Endothelial cell of umbilical vein (primary cell): Measurements from ENCODE around the gene CLIC3. TPM values are rescaled to one million over a fixed set of nuclear protein-coding genes. Genes with fewer than 3 reads are reported as not detected.

Source experiments
- BruUV-seq: library from RNA; stranded (reverse); fragments of 400-500 nt; replicated peaks from 2 replicates; lab custom pipeline; 2021; lab: Mats Ljungman, UMichigan
- CTCF ChIA-PET: fragments of 300-600, 350-600 bp; sonication (Branson Sonifier 250); formaldehyde crosslinking; loops from one replicate; lab custom pipeline; 2021; ENCODE audit warnings: antibody characterized with exemption, inconsistent platforms; lab: Charles Lee
- POLR2A ChIA-PET: fragments of 300-600, 350-600 bp; sonication (Branson Sonifier 250); formaldehyde crosslinking; loops from one replicate; lab custom pipeline; 2021; ENCODE audit warnings: antibody characterized with exemption, inconsistent platforms; lab: Charles Lee
- DNase-seq: peaks from one replicate; pipeline ENCODE4 v3.0.0-alpha.2; 2011; ENCODE audit warnings: low read depth, low spot score
- FAIRE-seq: peaks from 2 replicates; lab custom pipeline; 2011; peaks lifted over from hg19 to GRCh38; lab: Jason Lieb, UNC
- H2AFZ ChIP-seq: 2 replicates; pipeline ENCODE4 v1.6.0; 2012; ENCODE audit warnings: low read depth, low read length, control low read depth, inconsistent platforms
- H3K27ac ChIP-seq: 2 replicates; pipeline ENCODE4 v1.5.1; 2011; ENCODE audit warnings: low read depth, mild to moderate bottlenecking, control low read depth, low read length, moderate library complexity; ENCODE audit not compliant: insufficient read depth
- H3K27me3 ChIP-seq, 2 experiments: 2 replicates each; pipeline versions ENCODE4 v1.6.0 to v1.6.1; 2011; ENCODE audit warnings: low read length in 2 of 2, mixed read lengths in 1 of 2; ENCODE audit not compliant: control insufficient read depth in 2 of 2, insufficient read depth in 2 of 2
- H3K36me3 ChIP-seq, 2 experiments: 2 replicates in 1 of 2; 3 replicates in 1 of 2; pipeline ENCODE4 v1.5.1; 2011; ENCODE audit warnings: low read length in 2 of 2, mild to moderate bottlenecking in 1 of 2, moderate library complexity in 1 of 2; ENCODE audit not compliant: control insufficient read depth in 2 of 2, insufficient read depth in 2 of 2; ENCODE audit errors: extremely low read depth in 1 of 2
- H3K4me1 ChIP-seq: 3 replicates; pipeline ENCODE4 v1.5.1; 2011; ENCODE audit warnings: mild to moderate bottlenecking, low read length; ENCODE audit not compliant: control insufficient read depth, insufficient read depth; ENCODE audit errors: extremely low read depth
- H3K4me2 ChIP-seq: 2 replicates; pipeline ENCODE4 v1.6.1; 2011; ENCODE audit warnings: low read length, control low read depth, mixed read lengths; ENCODE audit not compliant: insufficient read depth
- H3K4me3 ChIP-seq, 3 experiments: fragments of 200-600 bp in 1 of 3; sonication (generic), shearing (Covaris generic) in 1 of 3; replicated peaks in 1 of 3; 2 replicates each; pipeline ENCODE4 v1.5.1; 2011 to 2016; ENCODE audit warnings: control low read depth in 3 of 3, low read length in 3 of 3, mild to moderate bottlenecking in 2 of 3, inconsistent platforms in 1 of 3, low read depth in 1 of 3, moderate library complexity in 1 of 3; ENCODE audit not compliant: insufficient read depth in 1 of 3
- H3K79me2 ChIP-seq: 2 replicates; pipeline ENCODE4 v1.6.0; 2012; ENCODE audit warnings: low read length, inconsistent platforms; ENCODE audit not compliant: control insufficient read depth, insufficient read depth
- H3K9ac ChIP-seq: replicated peaks from 2 replicates; pipeline ENCODE3; 2011; ENCODE audit warnings: low read length, control low read depth; ENCODE audit not compliant: insufficient read depth; ENCODE audit errors: extremely low read depth
- H3K9me1 ChIP-seq: replicated peaks from 3 replicates; pipeline ENCODE4 v1.6.0; 2011; ENCODE audit warnings: mild to moderate bottlenecking, low read length; ENCODE audit not compliant: control insufficient read depth, insufficient read depth; ENCODE audit errors: extremely low read depth
- H3K9me3 ChIP-seq: replicated peaks from 2 replicates; pipeline ENCODE4 v1.5.1; 2012; ENCODE audit warnings: low read length, inconsistent platforms; ENCODE audit not compliant: control insufficient read depth, insufficient read depth
- H4K20me1 ChIP-seq: replicated peaks from 2 replicates; pipeline ENCODE3; 2011; ENCODE audit warnings: mild to moderate bottlenecking, low read length; ENCODE audit not compliant: control insufficient read depth, insufficient read depth; ENCODE audit errors: extremely low read depth
- CTCF ChIP-seq, 2 donors: IDR thresholded peaks; 1 replicate in 1 of 2; 2 replicates in 1 of 2; pipeline ENCODE4 v1.5.1; 2011; ENCODE audit warnings: low read length in 2 of 2, mild to moderate bottlenecking in 2 of 2, moderate library complexity in 2 of 2, control low read depth in 1 of 2, inconsistent platforms in 1 of 2, low read depth in 1 of 2; ENCODE audit not compliant: insufficient read depth in 1 of 2; ENCODE audit errors: extremely low read depth in 1 of 2
- EZH2 ChIP-seq: IDR thresholded peaks from 2 replicates; pipeline ENCODE4 v1.6.1; 2012; ENCODE audit warnings: borderline replicate concordance, low read depth, mild to moderate bottlenecking, moderate library complexity, low read length, inconsistent platforms; ENCODE audit not compliant: severe bottlenecking
- FOS ChIP-seq: IDR thresholded peaks from 2 replicates; pipeline ENCODE4 v1.6.1; 2011; ENCODE audit warnings: mild to moderate bottlenecking, low read length, moderate library complexity, borderline replicate concordance; ENCODE audit not compliant: insufficient read depth
- GATA2 ChIP-seq: IDR thresholded peaks from 2 replicates; pipeline ENCODE4 v1.7.0; 2011; ENCODE audit warnings: low read depth, mild to moderate bottlenecking, moderate library complexity, mixed read lengths, low read length; ENCODE audit not compliant: insufficient read length, insufficient read depth
- JUN ChIP-seq: IDR thresholded peaks from 2 replicates; pipeline ENCODE4 v1.6.1; 2011; ENCODE audit warnings: borderline replicate concordance, low read depth; ENCODE audit not compliant: insufficient read length, insufficient read depth
- MAX ChIP-seq: IDR thresholded peaks from 2 replicates; pipeline ENCODE4 v1.6.1; 2011; ENCODE audit not compliant: insufficient read depth, insufficient read length
- MYC ChIP-seq: IDR thresholded peaks from one replicate; pipeline ENCODE4 v1.6.1; 2011; ENCODE audit warnings: mild to moderate bottlenecking, low read depth, low read length
- POLR2A ChIP-seq: IDR thresholded peaks from 2 replicates; pipeline ENCODE4 v1.6.1; 2012; ENCODE audit warnings: low read depth, mild to moderate bottlenecking, control low read depth, low read length
- POLR2AphosphoS5 ChIP-seq: IDR thresholded peaks from 2 replicates; pipeline ENCODE4 v1.6.1; 2012; ENCODE audit warnings: low read depth, mild to moderate bottlenecking, control low read depth, low read length, moderate library complexity; ENCODE audit not compliant: insufficient read depth
- dilution Hi-C: fragments of 300-500 bp; cut with MboI; formaldehyde crosslinking; loops from one replicate; pipeline ENCODE4 v1.15.0; 2019; ENCODE audit warnings: low sequenced_read_pairs; ENCODE audit not compliant: extremely low pct_ligation_motif_present
- intact Hi-C: fragments of 100-400 bp; cut with micrococcal nuclease; formaldehyde crosslinking; loops from one replicate; pipeline ENCODE4 v1.10.0; 2022
- polyA plus RNA-seq, 4 experiments: library from polyadenylated mRNA; depleted of rRNA in 3 of 4; stranded (reverse) in 3 of 4; unstranded in 1 of 4; fragments of >200 nt; gene quantifications; 2 replicates each; pipeline versions ENCODE4 v1.2.1 to v1.2.3, GENCODE V29; 2011 to 2012; ENCODE audit warnings: missing spikeins in 1 of 4
- total RNA-seq: library from RNA; stranded (reverse); gene quantifications from 2 replicates; pipeline ENCODE4 v1.2.3, GENCODE V29; 2021

The CLIC3 gene
- total and polyA plus RNA-seq, 2 donors (not counting 3 experiments of a cell fraction or from before 2014, with no cell fraction given), result 2.3 TPM; not detected in 1

DNA sequence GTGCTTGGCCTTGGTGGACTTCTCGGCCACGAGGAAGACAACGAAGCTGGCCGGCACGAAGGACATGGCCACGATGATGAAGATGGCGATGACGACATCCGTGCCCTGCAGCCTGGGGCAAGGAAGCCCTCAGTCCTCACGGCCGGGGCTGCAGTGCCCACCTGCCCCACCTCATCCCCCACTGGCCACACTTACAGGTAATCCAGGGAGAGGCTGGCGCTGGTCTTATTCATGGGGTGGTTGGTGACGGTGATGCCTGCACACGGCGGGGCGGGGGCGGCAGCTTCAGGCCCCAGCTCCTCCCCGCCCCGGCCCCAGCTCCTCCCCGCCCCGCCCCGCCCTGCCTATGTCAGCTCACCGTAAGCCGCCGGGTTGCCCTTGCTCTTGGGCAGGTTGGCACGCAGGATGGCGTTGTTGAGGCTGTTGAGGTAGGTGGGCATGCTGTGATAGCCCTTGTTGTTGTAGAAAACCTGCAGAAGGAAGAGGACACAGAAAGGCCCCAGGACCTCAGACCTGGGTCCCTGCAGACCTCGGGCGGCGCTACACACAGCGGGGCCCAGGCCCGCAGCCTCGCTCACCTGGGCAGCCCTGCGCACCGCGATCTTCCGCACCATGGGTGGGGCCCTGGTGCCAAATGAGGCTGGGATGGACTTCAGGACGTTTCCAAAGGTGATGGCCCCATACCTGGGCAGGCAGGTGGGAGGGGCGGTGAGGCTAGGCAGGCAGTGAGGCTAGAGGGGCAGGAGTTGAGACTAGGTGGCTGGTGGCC, 15.7 kb upstream of the CLIC3 start:
- Histone ChIP-seq H2AFZ (no peak overlapping the region), H3K79me2 (no peaks in the 10 kb centered on the region), H3K27me3 (no peaks in the 10 kb centered on the region), H3K9ac (no peak overlapping the region), H3K27ac (no peak overlapping the region), H3K9me3 (no peaks in the 10 kb centered on the region), H3K9me1 (no peaks in the 10 kb centered on the region), H4K20me1 (no peaks in the 10 kb centered on the region), H3K4me3 (no peak overlapping the region), H3K4me1 (no peaks in the 10 kb centered on the region), H3K36me3 (no peaks in the 10 kb centered on the region), H3K4me2 (no peak overlapping the region)
- CTCF ChIA-PET, result interaction anchor here (1.4 to 1.7 kb wide), 2 partner anchors 17 to 23 kb away, joined by 3 to 4 read pairs; no protein-coding TSS in a partner anchor
- TF ChIP-seq FOS (no peak), MYC (no peak), EZH2 (no peak), MAX (no peak), GATA2 (no peak), POLR2A (no peak), POLR2AphosphoS5 (no peak), JUN (no peak), CTCF (IDR thresholded peaks at IDR 0.05; ENCODE audit: extremely low read depth in 1 of 2, insufficient read depth in 1 of 2, low read depth in 1 of 2, low read length in 2 of 2) (no peak)
- no peak for DNase-seq
- no peak for FAIRE-seq
- intact Hi-C loops (no loop called here), dilution Hi-C loops (no loop called here)
- POLR2A ChIA-PET, result no interaction called here
- no TSS peak for BruUV-seq
